Forelimb muscle (tissue), 1 donor: Measurements from ENCODE around the gene ALK. TPM values are rescaled to one million over a fixed set of nuclear protein-coding genes. Genes with fewer than 3 reads are reported as not detected.

Source experiments
- DNase-seq: peaks from one replicate; pipeline ENCODE4 v3.0.0-alpha.2; 2013; ENCODE audit warnings: low read depth
- polyA plus RNA-seq: library from polyadenylated mRNA; unstranded; fragments of 120-200 nt; gene quantifications from one replicate; pipeline ENCODE4 v1.2.1, GENCODE V29; 2013; ENCODE audit not compliant: insufficient read length

The ALK gene
- polyA plus RNA-seq, 1 donor = 0.03 TPM

DNA sequence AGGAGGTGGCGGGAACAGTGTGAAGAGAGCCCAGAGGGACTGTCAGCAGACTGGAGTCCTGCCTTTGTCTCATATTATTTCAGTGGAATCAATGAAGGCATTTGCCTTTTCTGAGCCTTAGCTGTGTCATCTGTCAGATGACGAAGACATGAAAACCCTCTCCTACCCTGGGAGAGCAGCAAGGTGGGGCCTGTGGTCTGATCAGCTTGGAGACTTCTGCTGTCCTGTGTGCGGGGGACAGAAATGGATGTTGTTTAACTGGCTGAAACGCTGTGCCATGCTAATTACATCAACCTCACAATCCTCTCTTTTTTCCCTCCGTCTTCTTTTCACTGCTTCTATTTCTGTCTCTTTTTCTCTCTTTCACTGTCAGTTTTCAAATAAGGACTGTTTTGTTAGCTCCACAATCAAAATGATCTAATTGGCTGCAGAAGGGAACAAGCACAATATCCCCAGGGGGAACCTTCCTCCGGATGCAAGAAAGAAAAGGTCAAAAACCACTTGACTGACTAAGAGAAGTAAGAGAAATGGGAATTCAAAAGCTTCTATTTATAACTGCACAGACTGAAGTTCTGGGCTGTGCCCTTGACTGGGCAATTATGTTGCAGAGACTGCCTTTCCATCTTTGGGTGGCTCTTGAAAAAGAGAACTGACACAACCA, 466.1 kb downstream of the ALK start:
- DNase-seq = no peak

DNA sequence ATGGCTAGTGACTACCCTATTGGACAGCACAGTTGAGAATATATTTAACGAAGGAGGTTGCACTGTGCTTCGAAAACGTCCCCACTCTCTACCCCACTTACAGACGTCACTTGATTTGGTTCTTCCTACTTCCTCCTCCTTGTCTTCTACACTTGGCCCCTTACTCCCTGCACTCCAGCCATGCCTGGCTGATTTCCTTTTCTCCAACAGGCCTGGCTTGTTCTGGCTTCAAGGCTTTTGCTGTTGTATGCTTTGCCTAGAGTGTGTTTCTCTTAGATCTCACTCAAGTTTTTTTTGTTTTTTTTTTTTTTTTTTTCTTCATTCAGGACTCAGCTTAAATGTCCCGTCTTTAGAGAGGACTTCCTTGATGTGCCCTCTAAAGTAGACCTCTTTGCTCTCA, 469.4 kb downstream of the ALK start:
- no peak for DNase-seq

DNA sequence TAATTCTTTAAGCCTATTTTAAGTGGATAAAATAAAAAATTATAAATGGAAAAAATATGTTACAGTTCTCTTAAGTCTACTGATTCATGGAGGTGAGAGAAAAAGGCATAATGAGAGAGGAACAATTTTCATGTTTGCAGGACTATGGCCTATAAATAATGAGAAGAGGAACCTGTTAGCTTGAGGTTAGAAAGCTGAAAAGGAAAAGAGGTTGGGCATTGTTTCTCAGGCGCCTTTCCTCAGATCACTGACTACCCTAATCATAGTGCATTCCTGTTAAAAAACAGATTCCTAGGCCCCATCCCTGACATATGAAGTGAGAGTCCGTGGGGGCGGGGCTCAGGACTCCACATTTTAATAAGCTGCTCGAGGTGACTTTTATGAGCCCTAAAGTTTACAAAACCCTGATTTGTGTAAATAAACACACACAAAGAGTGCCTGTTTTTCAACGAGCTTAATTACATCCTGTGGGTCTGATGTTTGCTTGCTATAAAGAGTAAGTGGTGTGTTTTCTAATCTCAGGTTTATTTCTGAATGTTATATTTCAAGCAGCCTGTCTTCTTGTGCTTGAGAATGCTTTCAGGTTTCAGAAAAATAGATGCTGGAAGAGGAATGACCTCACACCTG, 470.7 kb downstream of the ALK start:
- DNase-seq = no peak

GRCh38 chr2:29449499-29449898, 471.9 kb downstream of the ALK start:
- no peak for DNase-seq

GRCh38 chr2:29448096-29448688, 473.2 kb downstream of the ALK start:
- DNase-seq = no peak

DNA sequence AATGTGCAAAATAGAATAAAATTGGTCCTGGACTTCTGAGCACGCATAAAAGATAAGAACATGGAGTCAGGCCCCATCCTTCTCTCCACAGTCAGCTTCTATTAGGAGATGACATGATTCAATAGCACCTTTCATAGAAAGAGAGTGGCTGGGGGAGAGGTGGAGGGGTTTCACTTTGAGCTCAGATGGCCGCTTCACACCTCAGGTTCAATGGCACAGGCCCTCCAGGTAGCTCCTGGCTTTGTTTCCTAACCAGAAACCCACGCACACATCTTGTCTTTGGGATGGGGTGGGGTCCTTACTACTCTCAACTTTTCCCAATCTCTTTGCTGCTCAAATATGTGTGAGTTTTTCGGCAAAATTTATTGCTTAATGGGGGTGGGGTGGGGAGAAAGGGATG, 473.9 kb downstream of the ALK start:
- no peak for DNase-seq

- DNase-seq = no peak
Observed at GRCh38 chr2:29446847-29447246, 474.5 kb downstream of the ALK start.

- DNase-seq = no peak
Observed at GRCh38 chr2:29444150-29444549, 477.2 kb downstream of the ALK start.

DNA sequence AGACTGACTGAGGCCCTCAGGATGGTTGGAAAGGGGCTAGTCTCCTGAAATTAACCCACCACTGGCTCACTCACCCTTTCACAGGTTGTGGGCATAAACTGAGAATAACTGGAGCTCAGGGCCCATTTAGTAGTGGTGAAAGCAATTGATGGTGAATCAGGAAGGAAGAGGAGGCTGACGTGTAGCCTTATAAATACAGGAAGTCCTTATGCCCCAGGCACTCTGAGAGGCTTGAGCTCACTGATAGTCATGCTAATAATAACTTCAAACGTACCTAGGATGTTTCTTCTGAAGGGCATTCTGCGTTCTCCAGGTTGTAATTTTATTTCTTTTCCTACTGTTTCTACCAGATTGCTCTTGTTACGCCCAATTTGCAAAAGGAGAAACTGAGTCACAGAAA, 477.8 kb downstream of the ALK start:
- no peak for DNase-seq

- DNase-seq = no peak
Observed at GRCh38 chr2:29443151-29443550, 478.2 kb downstream of the ALK start.

GRCh38 chr2:29440921-29441623, 480.3 kb downstream of the ALK start:
- no peak for DNase-seq

DNA sequence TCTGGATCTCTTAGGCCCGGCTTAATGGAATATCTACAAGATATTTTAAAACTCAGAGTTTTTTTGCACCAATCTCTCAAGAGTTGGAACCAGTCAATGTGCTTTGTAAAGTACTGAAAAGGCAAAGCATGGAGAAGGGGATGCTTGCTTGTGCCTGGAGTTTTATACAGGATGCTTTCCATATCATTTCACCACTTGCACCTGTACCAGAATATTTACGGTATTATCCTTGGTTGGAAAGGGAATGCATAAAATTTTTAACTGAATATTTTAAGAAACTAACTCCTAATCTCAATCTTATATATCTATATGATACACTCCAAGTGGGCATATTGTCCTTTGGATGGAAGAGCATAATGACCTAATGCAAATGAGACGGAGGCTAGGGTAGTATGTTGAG, 487.5 kb downstream of the ALK start:
- no peak for DNase-seq

- no peak for DNase-seq
Observed at GRCh38 chr2:29433128-29433527, 488.3 kb downstream of the ALK start.

GRCh38 chr2:29431485-29431884, 489.9 kb downstream of the ALK start:
- DNase-seq = no peak

- DNase-seq = no peak
Observed at GRCh38 chr2:29430382-29431112, 490.8 kb downstream of the ALK start.

DNA sequence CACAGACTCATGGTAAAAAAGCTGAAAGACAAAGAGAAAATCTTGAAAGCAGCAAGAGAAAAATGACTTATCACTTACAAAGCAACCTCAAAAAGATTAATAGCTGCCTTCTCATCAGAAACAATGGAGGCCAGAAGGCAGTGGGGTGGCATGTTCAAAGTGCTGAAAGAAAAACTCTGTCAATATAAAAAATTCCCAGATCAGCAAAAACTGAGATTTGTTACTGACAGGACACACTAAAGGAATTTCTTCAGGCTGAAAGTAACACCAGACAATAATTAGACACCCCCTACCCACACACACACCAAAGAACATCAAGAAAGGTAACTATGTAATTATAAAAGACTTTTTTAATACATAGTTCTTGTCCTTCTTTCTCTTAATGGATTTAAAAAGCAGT, 495.0 kb downstream of the ALK start:
- no peak for DNase-seq

- no peak for DNase-seq
Observed at GRCh38 chr2:29425866-29426265, 495.5 kb downstream of the ALK start.

DNA sequence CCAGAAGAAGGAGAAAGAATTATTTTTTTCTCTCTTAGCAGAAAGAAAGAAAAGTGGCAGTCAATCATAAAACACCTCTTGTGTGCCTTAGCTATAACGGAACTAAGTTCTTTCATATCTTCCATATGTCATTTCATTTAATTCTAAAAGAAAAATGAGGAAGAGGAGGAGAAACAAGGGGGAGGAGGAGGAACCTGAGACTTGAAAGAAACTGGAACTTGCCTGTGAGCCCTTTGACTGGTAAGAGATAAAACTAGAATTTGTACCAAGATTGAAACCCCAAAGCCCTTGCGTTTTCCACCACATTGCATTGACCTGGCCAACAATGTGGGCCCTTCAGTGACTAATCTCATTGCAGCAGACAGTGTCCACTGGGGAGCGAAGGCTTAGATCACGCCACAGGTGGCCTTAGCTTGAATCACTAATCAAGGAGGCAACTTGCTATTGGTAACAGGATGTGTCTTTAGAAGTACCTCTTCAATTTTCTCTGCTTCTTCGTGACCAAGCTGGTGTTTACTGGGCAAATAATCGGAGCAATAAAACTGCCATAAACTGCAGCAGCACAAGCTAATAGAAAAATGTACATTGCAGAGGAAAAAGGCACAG, 498.2 kb downstream of the ALK start:
- DNase-seq = no peak

DNA sequence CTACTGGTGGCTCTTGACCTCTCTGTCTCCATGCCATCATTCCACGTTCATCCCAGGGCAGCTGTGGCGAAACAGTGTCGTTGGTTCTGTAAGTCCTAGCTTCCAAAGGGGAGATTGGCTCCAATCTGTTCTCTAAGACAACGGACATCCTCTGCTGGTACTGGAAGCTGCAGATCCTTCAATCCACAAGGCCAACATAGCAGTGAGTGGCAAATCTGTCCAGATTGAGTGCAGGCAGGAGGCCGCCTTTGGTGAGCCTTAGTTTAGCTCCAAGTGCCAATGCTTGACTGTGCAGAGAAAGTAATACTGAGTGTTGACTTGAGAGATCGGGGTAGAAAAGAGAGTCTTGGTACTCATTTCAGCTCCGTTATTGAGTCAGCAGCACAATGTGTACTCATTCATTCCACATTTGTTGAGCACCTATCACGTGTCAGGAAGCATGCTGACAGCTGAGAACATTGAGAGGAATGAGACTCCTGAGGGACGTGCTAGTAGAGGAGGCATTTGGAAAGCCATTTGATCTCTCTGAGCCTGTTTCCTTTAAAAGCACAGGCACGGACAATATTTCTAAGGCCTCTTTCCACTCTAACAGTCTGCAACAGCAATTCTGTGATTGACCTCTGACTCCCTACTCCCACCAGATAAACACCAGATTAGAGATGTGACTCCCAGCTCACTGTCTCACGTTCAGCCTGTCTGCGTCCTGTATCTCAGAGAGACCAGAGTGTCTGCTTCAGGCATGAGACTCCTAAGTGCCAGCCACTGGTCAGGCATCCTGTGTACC, 500.2 kb downstream of the ALK start:
- no peak for DNase-seq

DNA sequence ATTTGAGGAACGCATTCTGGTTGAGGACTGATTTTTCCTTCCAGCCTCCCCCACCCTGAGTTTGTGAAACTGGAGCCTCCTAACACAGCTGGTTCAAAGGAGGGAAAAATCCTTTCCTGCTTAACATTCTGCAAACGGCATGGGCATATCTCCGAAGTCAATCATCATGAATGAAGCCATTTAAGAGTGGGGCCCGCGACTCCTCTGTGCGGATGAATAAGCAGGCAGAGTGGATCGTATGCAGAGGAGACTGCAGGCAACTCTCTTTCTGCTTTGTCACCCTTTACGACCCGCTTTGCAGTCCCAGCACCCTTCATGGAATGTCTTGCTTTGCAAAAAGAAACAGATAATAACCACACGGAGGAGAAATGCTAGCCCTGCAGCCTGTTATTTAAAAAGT, 500.9 kb downstream of the ALK start:
- no peak for DNase-seq

GRCh38 chr2:29417630-29418029, 503.8 kb downstream of the ALK start:
- DNase-seq = no peak
